IPS-15b (cell line): ENCODE results near the gene LRRC27.

Experiments used
- H3K27me3 ChIP-seq: one replicate; pipeline ENCODE4 v1.6.1; 2013; ENCODE audit warnings: low read length; ENCODE audit not compliant: control insufficient read depth, insufficient read depth
- H3K36me3 ChIP-seq: one replicate; pipeline ENCODE4 v1.6.1; 2013; ENCODE audit warnings: low read length; ENCODE audit not compliant: control insufficient read depth, insufficient read depth
- H3K4me1 ChIP-seq: one replicate; pipeline ENCODE4 v1.6.1; 2013; ENCODE audit warnings: mild to moderate bottlenecking, low read length; ENCODE audit not compliant: control insufficient read depth, insufficient read depth
- H3K4me3 ChIP-seq: one replicate; pipeline ENCODE4 v1.5.1; 2013; ENCODE audit warnings: low read depth, low read length
- H3K9ac ChIP-seq: one replicate; pipeline ENCODE4 v1.6.1; 2013; ENCODE audit warnings: low read depth, mild to moderate bottlenecking, low read length
- H3K9me3 ChIP-seq: one replicate; pipeline ENCODE4 v1.6.1; 2013; ENCODE audit warnings: mild to moderate bottlenecking, low read length; ENCODE audit not compliant: control insufficient read depth, insufficient read depth

Gene LRRC27

GRCh38 chr10:132331601-132332432, at the start of gene LRRC27:
Gene LRRC27 (plus strand): TSS chr10:132332193. CDS start chr10:132333525, 1,332 bp downstream.
- peak within 1 kb of the TSS; percentile 85 for H3K9ac ChIP-seq
- peak within 1 kb of the TSS; percentile 94 for H3K4me3 ChIP-seq
- no peaks in the 10 kb centered on the region for H3K27me3 ChIP-seq
- H3K36me3 ChIP-seq, result no peaks in the 10 kb centered on the region
- H3K9me3 ChIP-seq, result no peaks in the 10 kb centered on the region
- no peaks in the 10 kb centered on the region for H3K4me1 ChIP-seq

DNA sequence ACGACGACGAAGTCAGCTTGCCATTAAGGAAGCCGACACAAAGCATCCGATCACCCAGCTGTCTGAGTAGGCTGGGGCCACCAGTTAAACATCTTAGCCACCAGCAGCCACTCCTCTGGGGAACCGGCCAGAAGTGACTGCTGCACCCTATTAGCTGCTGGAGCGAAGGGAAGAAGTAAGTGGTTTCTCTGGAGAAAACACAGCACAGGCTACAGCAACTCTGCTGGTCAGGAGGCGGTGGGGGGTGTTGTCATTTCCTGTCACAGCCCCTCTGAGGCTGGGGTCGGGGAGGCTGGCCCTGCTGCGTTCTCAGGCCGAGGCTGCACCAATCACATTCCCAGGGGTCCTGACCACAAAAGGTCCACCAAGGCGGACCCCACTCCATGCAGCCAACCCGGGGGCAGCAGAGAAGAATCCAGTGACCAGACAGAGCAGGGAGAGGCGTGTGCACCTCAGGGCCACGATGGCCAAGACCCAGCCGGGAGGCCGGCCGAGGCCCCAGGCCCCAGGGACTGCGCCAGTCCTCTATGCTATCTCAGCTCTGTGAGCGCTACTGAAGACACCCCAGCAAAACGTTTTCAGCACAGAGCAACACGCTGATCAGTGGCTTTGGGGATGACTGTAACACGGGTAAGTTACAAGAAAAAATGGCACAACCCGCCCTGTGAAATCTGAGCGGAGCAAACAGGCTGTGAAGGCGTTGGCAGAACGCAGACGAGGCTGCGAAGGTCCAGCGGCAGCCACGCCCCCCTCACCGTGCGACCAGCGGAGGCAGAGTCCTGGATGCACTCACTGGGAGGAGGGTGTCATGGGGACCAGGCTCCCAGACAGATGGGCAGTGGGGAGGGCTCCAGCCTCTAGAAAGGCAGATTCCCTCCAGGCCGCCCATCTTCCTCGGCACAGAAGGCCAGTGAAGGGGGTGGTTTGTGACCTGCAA, 49.1 kb upstream of the LRRC27 start:
- Histone ChIP-seq H3K9ac (no peak overlapping the region), H3K4me3 (no peak overlapping the region), H3K27me3 (no peaks in the 10 kb centered on the region), H3K4me1 (no peaks in the 10 kb centered on the region), H3K9me3 (no peaks in the 10 kb centered on the region), H3K36me3 (no peaks in the 10 kb centered on the region)

GRCh38 chr10:132283604-132284382, 48.2 kb upstream of the LRRC27 start:
- Histone ChIP-seq H3K36me3 (no peaks in the 10 kb centered on the region), H3K4me3 (no peak overlapping the region), H3K9me3 (no peaks in the 10 kb centered on the region), H3K9ac (no peak overlapping the region), H3K4me1 (no peaks in the 10 kb centered on the region), H3K27me3 (no peaks in the 10 kb centered on the region)

- no peaks in the 10 kb centered on the region for H3K27me3 ChIP-seq
- H3K9ac ChIP-seq, result no peak overlapping the region
- H3K9me3 ChIP-seq, result no peaks in the 10 kb centered on the region
- no peaks in the 10 kb centered on the region for H3K36me3 ChIP-seq
- H3K4me3 ChIP-seq, result no peak overlapping the region
- H3K4me1 ChIP-seq, result no peaks in the 10 kb centered on the region
Observed at GRCh38 chr10:132289439-132289838, 42.6 kb upstream of the LRRC27 start.

DNA sequence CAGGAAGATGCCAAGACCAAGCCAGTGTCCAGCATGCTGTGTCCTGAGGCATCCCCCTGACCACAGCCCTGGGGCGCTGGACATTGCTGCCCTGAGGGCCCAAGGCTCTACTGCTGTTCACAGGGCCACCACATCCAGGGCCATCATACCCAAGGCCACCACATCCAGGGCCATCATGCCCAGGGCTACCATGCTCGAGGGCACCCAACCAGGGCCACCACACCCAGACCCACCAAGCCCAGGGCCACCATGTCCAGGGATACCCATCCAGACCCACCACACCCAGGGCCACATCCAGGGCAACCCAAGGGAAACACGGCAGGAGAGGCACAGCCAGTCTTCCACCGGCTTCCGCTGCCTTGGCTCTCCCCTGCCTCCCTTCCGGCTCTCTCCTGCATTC, 41.4 kb upstream of the LRRC27 start:
- Histone ChIP-seq H3K36me3 (no peaks in the 10 kb centered on the region), H3K4me3 (no peak overlapping the region), H3K4me1 (no peaks in the 10 kb centered on the region), H3K9me3 (no peaks in the 10 kb centered on the region), H3K27me3 (no peaks in the 10 kb centered on the region), H3K9ac (no peak overlapping the region)

- Histone ChIP-seq H3K9ac (no peak overlapping the region), H3K4me3 (no peak overlapping the region), H3K4me1 (no peaks in the 10 kb centered on the region), H3K36me3 (no peaks in the 10 kb centered on the region), H3K27me3 (no peaks in the 10 kb centered on the region), H3K9me3 (no peaks in the 10 kb centered on the region)
Observed at GRCh38 chr10:132291826-132292225, 40.2 kb upstream of the LRRC27 start.

DNA sequence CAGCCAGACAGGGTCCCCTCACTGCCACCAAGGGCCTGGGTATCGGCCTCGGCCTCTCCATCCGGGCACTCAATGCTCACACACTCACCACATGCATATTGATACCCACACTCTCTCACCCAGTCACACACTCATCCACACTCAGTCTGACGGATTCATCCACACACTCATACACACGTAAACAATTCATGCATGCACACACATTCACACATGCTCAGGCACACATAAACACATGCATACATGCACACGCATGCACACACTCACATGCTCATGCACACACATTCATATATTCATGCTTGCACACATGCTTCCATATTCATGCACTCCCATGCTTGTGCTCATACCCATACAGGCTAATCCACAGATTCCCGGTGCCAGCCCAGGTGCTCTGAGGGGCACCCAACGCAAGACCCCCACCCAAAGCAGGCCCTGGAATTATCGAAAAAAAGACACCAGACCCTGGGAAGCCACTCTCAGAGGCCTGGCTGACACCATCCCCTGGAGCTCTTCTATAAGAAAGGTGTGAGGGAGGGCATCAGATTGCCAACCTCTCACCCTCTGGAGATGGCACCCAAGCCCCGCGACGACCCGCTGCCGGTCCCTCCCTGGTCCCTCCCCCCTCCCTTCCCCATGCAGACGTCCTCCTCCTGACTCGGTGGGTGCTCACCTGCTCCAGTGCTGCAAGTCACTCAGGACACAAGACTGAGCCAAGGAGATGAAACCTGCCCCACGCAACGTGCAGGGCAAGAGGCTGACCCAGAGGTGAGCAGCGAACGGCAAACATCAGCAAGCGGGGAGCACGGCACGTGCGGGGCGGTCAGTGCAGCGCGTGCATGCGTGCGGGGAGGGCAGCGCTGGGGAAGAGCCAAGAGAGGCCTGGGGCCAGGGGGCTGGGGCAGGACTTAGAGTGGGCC, 39.4 kb upstream of the LRRC27 start:
- Histone ChIP-seq H3K36me3 (no peaks in the 10 kb centered on the region), H3K4me1 (no peaks in the 10 kb centered on the region), H3K4me3 (no peak overlapping the region)

GRCh38 chr10:132293201-132293812, 38.7 kb upstream of the LRRC27 start:
- no peaks in the 10 kb centered on the region for H3K4me1 ChIP-seq
- H3K36me3 ChIP-seq, result no peaks in the 10 kb centered on the region
- H3K27me3 ChIP-seq, result no peaks in the 10 kb centered on the region
- no peak overlapping the region for H3K4me3 ChIP-seq
- no peak overlapping the region for H3K9ac ChIP-seq
- no peaks in the 10 kb centered on the region for H3K9me3 ChIP-seq

More for the DNA sequence above, 39.4 kb upstream of the LRRC27 start:
- H3K27me3 ChIP-seq, result no peaks in the 10 kb centered on the region
- H3K9me3 ChIP-seq, result no peaks in the 10 kb centered on the region
- H3K9ac ChIP-seq, result no peak overlapping the region

- Histone ChIP-seq H3K36me3 (no peaks in the 10 kb centered on the region), H3K4me3 (no peak overlapping the region), H3K27me3 (no peaks in the 10 kb centered on the region), H3K4me1 (no peaks in the 10 kb centered on the region), H3K9me3 (no peaks in the 10 kb centered on the region), H3K9ac (no peak overlapping the region)
Observed at GRCh38 chr10:132293813-132294520, 38.0 kb upstream of the LRRC27 start.
